Stomach (tissue), 4 donors: ENCODE measurements around the gene PLPP3.

ENCODE experiments used
- POLR2A ChIP-seq, 4 donors: fragments of 450-650 bp; IDR thresholded peaks; one replicate each; pipeline ENCODE4 v1.6.1; 2016; ENCODE audit warnings: antibody characterized with exemption in 4 of 4, control low read depth in 2 of 4, mild to moderate bottlenecking in 1 of 4, moderate library complexity in 1 of 4
- TF ChIP-seq, protein P1 (sequence below), 7 experiments: fragments of 450-650 bp in 4 of 7; fragments of 200-600 bp in 3 of 7; sonication (generic) in 3 of 7; IDR thresholded peaks; one replicate each; pipeline ENCODE4 v1.5.1; 2016 to 2019; ENCODE audit warnings: antibody characterized with exemption in 7 of 7, control low read depth in 2 of 7, mild to moderate bottlenecking in 1 of 7

DNA sequence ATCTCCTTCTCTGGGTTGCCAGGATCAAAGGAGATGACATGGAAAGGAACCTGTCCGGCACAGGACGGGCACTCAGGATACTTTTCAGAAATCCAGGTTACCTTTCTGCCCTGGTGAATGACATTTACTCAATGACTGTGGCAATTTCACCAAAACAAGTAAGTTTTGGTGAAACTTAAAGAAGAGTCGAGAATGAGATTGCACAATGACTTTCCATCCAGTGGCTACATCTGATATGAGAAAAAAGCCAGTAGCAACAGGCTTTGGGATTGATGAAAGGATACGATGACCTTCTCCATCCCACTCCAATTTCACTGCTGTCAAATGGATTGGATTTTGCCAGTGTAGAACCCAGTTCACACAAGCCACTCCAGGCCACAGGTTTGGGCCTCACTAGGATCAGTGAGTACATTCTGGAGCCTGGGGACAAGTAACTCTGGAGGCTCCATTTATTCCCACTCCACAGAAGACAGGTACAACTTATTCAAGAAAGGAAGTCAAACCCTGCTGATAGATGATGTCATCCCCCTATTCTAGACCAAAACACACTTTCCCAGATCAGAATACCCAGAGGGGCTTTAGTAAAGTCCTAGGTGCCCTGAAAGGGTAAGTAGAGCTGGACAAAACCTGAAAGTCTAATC lies 63.3 kb downstream of the PLPP3 start:
- TF ChIP-seq, protein P1, sequence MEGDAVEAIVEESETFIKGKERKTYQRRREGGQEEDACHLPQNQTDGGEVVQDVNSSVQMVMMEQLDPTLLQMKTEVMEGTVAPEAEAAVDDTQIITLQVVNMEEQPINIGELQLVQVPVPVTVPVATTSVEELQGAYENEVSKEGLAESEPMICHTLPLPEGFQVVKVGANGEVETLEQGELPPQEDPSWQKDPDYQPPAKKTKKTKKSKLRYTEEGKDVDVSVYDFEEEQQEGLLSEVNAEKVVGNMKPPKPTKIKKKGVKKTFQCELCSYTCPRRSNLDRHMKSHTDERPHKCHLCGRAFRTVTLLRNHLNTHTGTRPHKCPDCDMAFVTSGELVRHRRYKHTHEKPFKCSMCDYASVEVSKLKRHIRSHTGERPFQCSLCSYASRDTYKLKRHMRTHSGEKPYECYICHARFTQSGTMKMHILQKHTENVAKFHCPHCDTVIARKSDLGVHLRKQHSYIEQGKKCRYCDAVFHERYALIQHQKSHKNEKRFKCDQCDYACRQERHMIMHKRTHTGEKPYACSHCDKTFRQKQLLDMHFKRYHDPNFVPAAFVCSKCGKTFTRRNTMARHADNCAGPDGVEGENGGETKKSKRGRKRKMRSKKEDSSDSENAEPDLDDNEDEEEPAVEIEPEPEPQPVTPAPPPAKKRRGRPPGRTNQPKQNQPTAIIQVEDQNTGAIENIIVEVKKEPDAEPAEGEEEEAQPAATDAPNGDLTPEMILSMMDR (IDR thresholded peaks at IDR 0.05) = no peak
- TF ChIP-seq POLR2A (IDR thresholded peaks at IDR 0.05) = no peak
